HCT116 (cell line): ENCODE results near the gene GPATCH8. TPM values are rescaled to one million over a fixed set of nuclear protein-coding genes. Genes with fewer than 3 reads are reported as not detected.

Source experiments
- ATAC-seq: fragments of 200-7000 bp; cut with Tn5 transposase; 2 replicates; pipeline ENCODE4 v1.9.1; 2020; ENCODE audit warnings: mild to moderate bottlenecking, moderate library complexity
- BruUV-seq: library from RNA; stranded (reverse); fragments of 400-500 nt; replicated peaks from 2 replicates; lab custom pipeline; 2021; lab: Mats Ljungman, UMichigan
- CTCF ChIA-PET: fragments of 300-600 bp; sonication (Branson Sonifier 250); formaldehyde crosslinking; loops from one replicate; lab custom pipeline; 2021; ENCODE audit warnings: antibody characterized with exemption; lab: Charles Lee
- POLR2A ChIA-PET: fragments of 300-600, 350-600 bp; sonication (Branson Sonifier 250); formaldehyde crosslinking; loops from one replicate; lab custom pipeline; 2021; ENCODE audit warnings: antibody characterized with exemption; lab: Charles Lee
- RAD21 ChIA-PET, 2 experiments: fragments of 300-600 bp; sonication (Branson Sonifier 250); formaldehyde crosslinking; loops; one replicate each; lab custom pipeline; 2023; ENCODE audit warnings: low total read pairs in 2 of 2; ENCODE audit not compliant: uncharacterized antibody in 2 of 2, unreplicated experiment in 2 of 2, low non-redundant PET in 1 of 2; lab: Charles Lee
- DNase-seq: peaks from one replicate; pipeline ENCODE4 v3.0.0-alpha.2; 2010; ENCODE audit warnings: low read depth, low spot score
- H2AFZ ChIP-seq: fragments of 200-600 bp; shearing (Covaris generic), sonication (generic); 2 replicates; pipeline ENCODE4 v1.6.1; 2017; ENCODE audit warnings: low read depth, mixed run types, mixed read lengths, antibody characterized with exemption, low read length; ENCODE audit not compliant: poor library complexity, severe bottlenecking
- H3K27ac ChIP-seq: 2 replicates; pipeline ENCODE4 v1.5.1; 2012; ENCODE audit warnings: low read depth, low read length
- H3K27me3 ChIP-seq: fragments of 200-600 bp; sonication (generic); 2 replicates; pipeline ENCODE4 v1.6.1; 2016; ENCODE audit warnings: mixed run types, low read length, mixed read lengths; ENCODE audit not compliant: insufficient read depth
- H3K36me3 ChIP-seq, 2 experiments: fragments of 200-500 bp in 1 of 2; fragments of 200-600 bp in 1 of 2; sonication (Bioruptor generic) in 1 of 2; sonication (generic) in 1 of 2; 2 replicates each; pipeline versions ENCODE4 v1.5.1 to v1.6.1; 2014 to 2016; ENCODE audit warnings: low read length in 2 of 2, inconsistent platforms in 1 of 2, mixed read lengths in 1 of 2, mixed run types in 1 of 2; ENCODE audit not compliant: insufficient read depth in 2 of 2, control insufficient read depth in 1 of 2
- H3K4me1 ChIP-seq, 2 experiments: fragments of 200-600 bp in 1 of 2; sonication (generic) in 1 of 2; 2 replicates each; pipeline versions ENCODE4 v1.5.1 to v1.6.1; 2012 to 2017; ENCODE audit warnings: low read length in 2 of 2, inconsistent platforms in 1 of 2, mild to moderate bottlenecking in 1 of 2, mixed read lengths in 1 of 2, mixed run types in 1 of 2, moderate library complexity in 1 of 2; ENCODE audit not compliant: insufficient read depth in 2 of 2, control insufficient read depth in 1 of 2
- H3K4me2 ChIP-seq: fragments of 200-600 bp; sonication (generic); 2 replicates; pipeline ENCODE4 v1.6.1; 2017; ENCODE audit warnings: mixed run types, low read length, mixed read lengths
- H3K4me3 ChIP-seq, 2 experiments: fragments of 200-600 bp in 1 of 2; sonication (generic) in 1 of 2; replicated peaks in 1 of 2; 2 replicates each; pipeline ENCODE4 v1.5.1; 2011 to 2016; ENCODE audit warnings: low read length in 2 of 2, control low read depth in 1 of 2, low read depth in 1 of 2, mild to moderate bottlenecking in 1 of 2, mixed read lengths in 1 of 2, mixed run types in 1 of 2
- H3K79me2 ChIP-seq: fragments of 200-600 bp; sonication (generic); 2 replicates; pipeline ENCODE4 v1.6.1; 2017; ENCODE audit warnings: mild to moderate bottlenecking, mixed run types, low read length, moderate library complexity, mixed read lengths; ENCODE audit not compliant: insufficient read depth
- H3K9ac ChIP-seq: fragments of 200-600 bp; sonication (generic); 2 replicates; pipeline ENCODE4 v1.6.1; 2016; ENCODE audit warnings: low read length, mixed read lengths
- H3K9me2 ChIP-seq: fragments of 200-600 bp; sonication (generic), shearing (Covaris generic); 2 replicates; pipeline ENCODE4 v1.6.1; 2017; ENCODE audit warnings: mixed run types, mild to moderate bottlenecking, moderate library complexity; ENCODE audit not compliant: insufficient read depth
- H3K9me3 ChIP-seq, 2 experiments: fragments of 200-500 bp in 1 of 2; fragments of 200-600 bp in 1 of 2; sonication (Bioruptor generic) in 1 of 2; sonication (generic) in 1 of 2; 2 replicates each; pipeline ENCODE4 v1.6.1; 2014 to 2017; ENCODE audit warnings: low read length in 2 of 2, mixed read lengths in 2 of 2, inconsistent platforms in 1 of 2, low read depth in 1 of 2, mild to moderate bottlenecking in 1 of 2, mixed run types in 1 of 2, moderate library complexity in 1 of 2; ENCODE audit not compliant: control insufficient read depth in 1 of 2, insufficient read depth in 1 of 2
- H4K20me1 ChIP-seq: fragments of 200-600 bp; sonication (generic), shearing (Covaris generic); 2 replicates; pipeline ENCODE4 v1.6.1; 2017; ENCODE audit warnings: mixed run types, mild to moderate bottlenecking, moderate library complexity; ENCODE audit not compliant: insufficient read depth
- ATF3 ChIP-seq: IDR thresholded peaks from 2 replicates; pipeline ENCODE4 v1.6.1; 2012
- CBX3 ChIP-seq: IDR thresholded peaks from 2 replicates; pipeline ENCODE4 v1.6.1; 2012; ENCODE audit warnings: low read depth
- CEBPB ChIP-seq: IDR thresholded peaks from 2 replicates; pipeline ENCODE4 v1.6.1; 2012; ENCODE audit warnings: low read depth
- CTCF ChIP-seq, 3 experiments: fragments of 200-600 bp in 1 of 3; sonication (generic) in 1 of 3; IDR thresholded peaks in 2 of 3; conservative IDR thresholded peaks in 1 of 3; 2 replicates each; pipeline ENCODE4 v1.5.1; 2012 to 2017; ENCODE audit warnings: low read depth in 2 of 3, low read length in 2 of 3, antibody characterized with exemption in 1 of 3, borderline replicate concordance in 1 of 3, control low read depth in 1 of 3, mild to moderate bottlenecking in 1 of 3, mixed read lengths in 1 of 3, mixed run types in 1 of 3, moderate library complexity in 1 of 3; ENCODE audit not compliant: insufficient read depth in 1 of 3
- EGR1 ChIP-seq: IDR thresholded peaks from 2 replicates; pipeline ENCODE4 v1.6.1; 2012; ENCODE audit warnings: low read depth
- ELF1 ChIP-seq: IDR thresholded peaks from 2 replicates; pipeline ENCODE4 v1.6.1; 2012; ENCODE audit warnings: low read depth, borderline replicate concordance
- EZH2 ChIP-seq: fragments of 200-600 bp; sonication (generic); IDR thresholded peaks from 2 replicates; pipeline ENCODE4 v1.6.1; 2017; ENCODE audit warnings: antibody characterized with exemption, mixed run types
- RAD21 ChIP-seq: IDR thresholded peaks from 2 replicates; pipeline ENCODE4 v1.6.1; 2012; ENCODE audit warnings: low read depth, mild to moderate bottlenecking
- REST ChIP-seq: IDR thresholded peaks from 2 replicates; pipeline ENCODE4 v1.6.1; 2012; ENCODE audit warnings: low read depth
- SP1 ChIP-seq: IDR thresholded peaks from 2 replicates; pipeline ENCODE4 v1.6.1; 2012; ENCODE audit warnings: low read depth
- YY1 ChIP-seq: IDR thresholded peaks from 2 replicates; pipeline ENCODE4 v1.6.1; 2011; ENCODE audit warnings: low read length, low read depth, moderate library complexity, mild to moderate bottlenecking; ENCODE audit not compliant: insufficient replicate concordance; ENCODE audit errors: extremely low read depth
- intact Hi-C: fragments of 100-400 bp; cut with micrococcal nuclease; formaldehyde crosslinking; loops from 2 replicates; pipeline ENCODE4 v1.10.0; 2022
- total RNA-seq: library from RNA; stranded (reverse); gene quantifications from one replicate; pipeline ENCODE4 v1.2.1, GENCODE V29; 2021; ENCODE audit not compliant: unreplicated experiment

Gene GPATCH8
- total RNA-seq, 1 experiment from 2014 or later, result 28.7 TPM

GRCh38 chr17:44348988-44349364 is 154.2 kb downstream of the GPATCH8 start:
- no peaks in the 10 kb centered on the region for H3K9me2 ChIP-seq
- DNase-seq, result no peak
- no peaks in the 10 kb centered on the region for H3K79me2 ChIP-seq
- no peak overlapping the region for H2AFZ ChIP-seq
- H4K20me1 ChIP-seq, result no peaks in the 10 kb centered on the region
- ChIA-PET RAD21 (no interaction called here), POLR2A (no interaction called here), CTCF (interaction anchor here (1.6 to 2.3 kb wide), 2 partner anchors 139 to 145 kb away, joined by 4 to 13 read pairs; no protein-coding TSS in a partner anchor)
- no peaks in the 10 kb centered on the region for H3K27me3 ChIP-seq
- TF ChIP-seq REST (no peak), EZH2 (no peak), ELF1 (no peak), YY1 (no peak), CBX3 (no peak), CEBPB (no peak), SP1 (no peak), CTCF (IDR thresholded peaks at IDR 0.05 in 2 of 3, conservative IDR thresholded peaks at IDR 0.05 in 1 of 3; ENCODE audit: borderline replicate concordance in 1 of 3, insufficient read depth in 1 of 3, low read depth in 2 of 3, low read length in 2 of 3) (no peak), ATF3 (no peak), EGR1 (no peak), RAD21 (no peak)
- no peak overlapping the region for H3K4me2 ChIP-seq
- peaks cover 0 to 4% of the 10 kb centered on the region in 2 experiments; a peak in 1 of 4 replicates for H3K36me3 ChIP-seq
- no peaks in the 10 kb centered on the region for H3K9me3 ChIP-seq
- H3K9ac ChIP-seq, result no peak overlapping the region
- intact Hi-C loops, result no loop called here
- no peak overlapping the region for H3K4me3 ChIP-seq
- no TSS peak for BruUV-seq
- ATAC-seq, result no peak
- H3K4me1 ChIP-seq, result peaks cover 4 to 18% of the 10 kb centered on the region in 2 experiments; a peak in 3 of 4 replicates
- no peak overlapping the region for H3K27ac ChIP-seq
